ENCODE data around the gene TBC1D17. TPM values are rescaled to one million over a fixed set of nuclear protein-coding genes. Genes with fewer than 3 reads are reported as not detected.

Gene TBC1D17
- total and polyA plus RNA-seq, 7 donors: 13.4 to 41.0 (median 26.1) TPM

DNA sequence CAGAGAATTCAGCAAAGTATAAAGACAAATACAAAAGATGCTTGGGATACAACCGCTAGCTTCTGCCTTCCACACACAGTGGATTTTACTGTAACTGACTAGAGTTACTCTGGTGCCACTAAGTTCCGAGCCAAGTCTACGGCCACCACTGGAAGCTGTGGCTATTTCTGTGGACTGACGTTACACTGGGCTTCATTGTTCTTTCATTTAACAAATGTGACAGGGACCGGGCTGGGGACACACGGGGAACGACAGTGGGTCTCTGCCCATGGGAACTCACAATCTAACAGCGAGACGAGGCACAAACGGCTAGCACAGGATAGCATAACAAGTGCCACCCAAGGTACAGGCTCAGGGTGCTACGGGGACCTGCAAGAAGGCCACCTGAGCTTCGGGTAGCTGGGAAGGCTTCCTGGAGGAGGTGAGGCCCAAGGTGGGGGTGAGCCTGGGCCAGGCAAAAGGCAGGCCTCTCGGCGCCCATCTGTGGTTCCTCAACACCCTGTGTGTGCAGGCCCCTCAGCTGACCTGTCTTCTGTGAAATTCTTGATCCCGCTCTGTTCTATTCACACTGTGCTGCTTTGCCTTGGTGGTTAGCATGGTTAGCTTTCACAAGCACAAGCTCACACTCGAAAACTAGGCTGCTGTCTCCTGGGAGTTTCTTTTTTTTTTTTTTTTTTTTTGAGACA, 29.5 kb downstream of the TBC1D17 start:
- 88 to 93% methylated on average over 16 of the region's 16 CpGs for WGBS, 2 donors
- Histone ChIP-seq H3K4me3 (no peak overlapping the region), H3K4me1 (peaks cover 0 to 4% (median 2%) of the 10 kb centered on the region in 4 donors), H3K27ac (no peak overlapping the region), H3K36me3 (peaks cover 11 to 45% (median 17%) of the 10 kb centered on the region in 4 donors), H3K27me3 (no peaks in the 10 kb centered on the region), H3K9me3 (no peaks in the 10 kb centered on the region)
- intact Hi-C loops (cut with DNase I): no loop called here
- DNase-seq: no peak
- TF ChIP-seq EP300 (IDR thresholded peaks at IDR 0.05): no peak
- TF ChIP-seq POLR2AphosphoS5 (IDR thresholded peaks at IDR 0.05): no peak
- TF ChIP-seq POLR2A (IDR thresholded peaks at IDR 0.05): no peak
- TF ChIP-seq, protein P1, sequence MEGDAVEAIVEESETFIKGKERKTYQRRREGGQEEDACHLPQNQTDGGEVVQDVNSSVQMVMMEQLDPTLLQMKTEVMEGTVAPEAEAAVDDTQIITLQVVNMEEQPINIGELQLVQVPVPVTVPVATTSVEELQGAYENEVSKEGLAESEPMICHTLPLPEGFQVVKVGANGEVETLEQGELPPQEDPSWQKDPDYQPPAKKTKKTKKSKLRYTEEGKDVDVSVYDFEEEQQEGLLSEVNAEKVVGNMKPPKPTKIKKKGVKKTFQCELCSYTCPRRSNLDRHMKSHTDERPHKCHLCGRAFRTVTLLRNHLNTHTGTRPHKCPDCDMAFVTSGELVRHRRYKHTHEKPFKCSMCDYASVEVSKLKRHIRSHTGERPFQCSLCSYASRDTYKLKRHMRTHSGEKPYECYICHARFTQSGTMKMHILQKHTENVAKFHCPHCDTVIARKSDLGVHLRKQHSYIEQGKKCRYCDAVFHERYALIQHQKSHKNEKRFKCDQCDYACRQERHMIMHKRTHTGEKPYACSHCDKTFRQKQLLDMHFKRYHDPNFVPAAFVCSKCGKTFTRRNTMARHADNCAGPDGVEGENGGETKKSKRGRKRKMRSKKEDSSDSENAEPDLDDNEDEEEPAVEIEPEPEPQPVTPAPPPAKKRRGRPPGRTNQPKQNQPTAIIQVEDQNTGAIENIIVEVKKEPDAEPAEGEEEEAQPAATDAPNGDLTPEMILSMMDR (IDR thresholded peaks at IDR 0.05): no peak

DNA sequence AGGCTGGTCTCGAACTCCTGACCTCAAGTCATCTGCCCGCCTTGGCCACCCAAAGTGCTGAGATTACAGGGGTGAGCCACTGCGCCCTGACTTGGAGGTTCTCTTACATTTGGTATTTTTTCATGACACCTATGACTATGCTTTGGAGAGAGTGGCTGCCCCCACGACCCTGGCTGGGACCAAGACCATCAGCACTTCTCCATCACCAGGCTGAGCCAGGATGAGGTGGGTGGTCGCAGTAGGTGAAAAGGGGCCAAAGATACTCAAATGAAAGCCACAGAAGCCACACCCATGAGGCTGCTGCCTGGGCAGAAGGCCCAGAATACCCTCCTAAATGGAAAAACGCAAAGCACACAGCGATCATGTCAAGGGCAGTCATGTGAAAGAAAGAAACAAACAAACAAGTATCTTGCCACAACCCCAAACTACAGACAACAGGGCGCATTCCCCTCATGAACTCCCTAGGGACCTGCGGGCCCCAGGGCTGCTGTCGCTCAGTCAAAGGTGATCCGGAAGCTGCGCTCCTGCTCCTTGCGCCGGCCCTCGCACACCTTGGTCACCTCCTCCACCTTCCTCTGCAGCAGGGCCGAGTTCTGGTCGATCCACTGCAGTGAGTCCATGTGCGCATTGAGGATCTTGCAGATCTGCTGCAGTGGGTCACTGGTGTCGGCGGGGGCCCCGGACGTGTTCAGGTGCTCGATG, 30.4 kb downstream of the TBC1D17 start:
- Histone ChIP-seq H3K9me3 (no peaks in the 10 kb centered on the region), H3K27me3 (no peaks in the 10 kb centered on the region), H3K27ac (no peak overlapping the region), H3K36me3 (peaks cover 11 to 45% (median 17%) of the 10 kb centered on the region in 4 donors), H3K4me3 (no peak overlapping the region), H3K4me1 (peaks cover 0 to 5% (median 2%) of the 10 kb centered on the region in 4 donors)
- no peak for TF ChIP-seq POLR2AphosphoS5 (IDR thresholded peaks at IDR 0.05)
- no peak for TF ChIP-seq POLR2A (IDR thresholded peaks at IDR 0.05)
- TF ChIP-seq, protein P1 (IDR thresholded peaks at IDR 0.05): no peak
- no peak for TF ChIP-seq EP300 (IDR thresholded peaks at IDR 0.05)
- no peak for DNase-seq
- intact Hi-C loops (cut with DNase I): no loop called here
- 90 to 92% methylated on average over 23 of the region's 23 CpGs for WGBS, 2 donors

DNA sequence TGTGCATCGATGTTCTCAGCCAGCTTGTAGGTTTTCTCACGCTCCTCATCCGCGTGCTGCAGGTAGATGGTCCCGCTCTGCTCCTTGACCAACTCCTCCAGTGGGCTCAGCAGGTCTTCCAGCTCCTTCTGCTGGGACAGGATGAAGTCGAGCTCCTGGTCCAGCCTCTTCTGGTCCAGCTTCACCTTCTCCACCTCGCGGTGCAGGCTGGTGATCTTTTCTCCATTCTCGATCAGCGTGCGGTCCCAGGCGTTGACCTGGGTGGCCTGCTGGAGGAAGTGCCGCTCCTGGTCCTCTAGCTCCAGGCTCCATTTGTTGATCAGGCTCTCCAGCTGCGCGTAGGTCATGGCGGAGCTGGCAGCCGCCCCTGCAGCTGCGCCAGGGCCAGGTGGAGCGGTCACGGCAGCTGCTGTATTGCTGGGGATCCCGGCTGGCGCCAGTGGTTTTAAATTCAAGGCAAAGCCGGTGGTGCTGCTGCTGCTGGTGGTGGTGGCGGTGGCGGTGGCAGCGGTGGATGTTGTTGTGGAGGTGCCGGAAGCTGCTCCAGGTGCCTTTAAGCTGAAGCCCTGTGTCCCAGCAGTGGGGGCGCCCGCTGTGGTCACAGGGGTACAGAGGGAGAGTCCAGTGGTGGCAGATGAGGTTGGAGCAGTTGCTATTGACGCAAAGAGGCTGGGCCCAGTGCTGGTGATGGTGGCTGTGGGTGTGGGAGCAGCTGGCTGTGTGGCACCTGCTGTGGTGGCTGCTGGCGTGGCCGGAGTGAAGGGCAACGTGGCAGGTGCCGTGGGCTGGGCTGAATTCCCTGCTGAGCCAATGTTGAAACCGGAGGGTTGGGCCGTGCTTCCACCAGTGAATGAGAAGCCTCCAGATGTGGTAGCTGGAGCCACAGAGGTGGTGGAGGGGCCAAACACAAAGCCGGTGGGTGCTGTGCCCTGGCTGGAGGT, 31.2 kb downstream of the TBC1D17 start:
- H3K27ac ChIP-seq: no peak overlapping the region
- no peak overlapping the region for H3K4me3 ChIP-seq
- H3K4me1 ChIP-seq: peaks cover 0 to 12% (median 5%) of the 10 kb centered on the region in 4 donors
- TF ChIP-seq POLR2AphosphoS5 (IDR thresholded peaks at IDR 0.05): no peak
- TF ChIP-seq POLR2A (IDR thresholded peaks at IDR 0.05): no peak
- TF ChIP-seq, protein P1 (IDR thresholded peaks at IDR 0.05): no peak
- TF ChIP-seq EP300 (IDR thresholded peaks at IDR 0.05): no peak
- DNase-seq: no peak
- no peaks in the 10 kb centered on the region for H3K27me3 ChIP-seq
- intact Hi-C loops (cut with DNase I): no loop called here
- 96% methylated on average over 37 of the region's 37 CpGs for WGBS, 2 donors
- H3K36me3 ChIP-seq: peaks cover 11 to 45% (median 17%) of the 10 kb centered on the region in 4 donors
- H3K9me3 ChIP-seq: no peaks in the 10 kb centered on the region

DNA sequence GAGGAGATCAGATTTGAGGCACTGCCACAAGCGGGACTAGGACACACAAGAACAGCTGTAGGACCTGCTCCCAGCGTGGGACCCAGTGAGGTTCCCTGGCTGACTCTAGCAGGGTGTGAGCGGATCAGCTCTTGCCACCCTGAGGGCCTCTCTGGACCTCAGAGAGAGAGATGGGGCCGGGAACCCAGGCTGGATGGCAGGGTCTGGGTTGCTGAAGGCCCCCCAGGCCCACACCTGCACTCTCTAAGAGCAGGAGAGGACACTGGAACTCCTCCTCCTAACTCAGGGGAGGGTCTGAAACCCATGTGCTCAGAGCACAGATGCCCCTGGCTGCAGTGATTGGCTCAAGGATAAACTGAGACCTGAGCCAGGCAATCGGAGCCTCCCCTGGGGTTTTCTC, 32.7 kb downstream of the TBC1D17 start:
- 92 to 95% methylated on average over 5 of the region's 5 CpGs for WGBS, 2 donors
- Histone ChIP-seq H3K36me3 (peaks cover 11 to 49% (median 19%) of the 10 kb centered on the region in 4 donors), H3K27ac (no peak overlapping the region), H3K4me1 (peaks cover 0 to 12% (median 5%) of the 10 kb centered on the region in 4 donors), H3K27me3 (no peaks in the 10 kb centered on the region), H3K4me3 (no peak overlapping the region), H3K9me3 (no peaks in the 10 kb centered on the region)
- intact Hi-C loops (cut with DNase I): no loop called here
- TF ChIP-seq, protein P1 (IDR thresholded peaks at IDR 0.05): no peak
- TF ChIP-seq EP300 (IDR thresholded peaks at IDR 0.05) (no peak), POLR2AphosphoS5 (IDR thresholded peaks at IDR 0.05) (no peak), POLR2A (IDR thresholded peaks at IDR 0.05) (no peak)
- DNase-seq: no peak
